Measurements from ENCODE around the gene HIVEP1.

HIVEP1 gene

DNA sequence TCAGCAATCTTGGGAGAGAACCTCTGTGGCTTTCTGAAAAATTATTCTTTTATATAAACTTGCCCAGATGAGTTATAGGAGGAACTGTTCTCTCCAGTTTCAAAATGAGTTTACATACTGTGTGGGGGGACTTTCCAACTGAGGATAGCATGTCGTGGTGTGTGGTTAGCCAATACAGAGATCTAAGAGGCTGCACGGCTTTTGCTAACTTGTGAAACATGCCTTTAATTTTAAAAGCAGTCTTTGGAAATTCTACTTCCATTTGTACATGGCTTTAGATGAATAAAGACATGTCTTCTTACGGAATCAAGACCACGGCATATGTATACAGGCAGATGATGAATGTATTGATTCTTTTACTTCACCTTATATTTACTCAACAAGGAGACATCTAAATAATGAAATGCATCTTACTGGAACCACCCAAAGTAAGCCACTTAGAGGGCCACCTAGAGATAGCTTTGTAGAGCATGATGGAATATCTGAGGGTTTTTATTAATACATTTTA lies 39.8 kb downstream of the HIVEP1 start:
- DNase-seq, result peak; percentile 54

DNA sequence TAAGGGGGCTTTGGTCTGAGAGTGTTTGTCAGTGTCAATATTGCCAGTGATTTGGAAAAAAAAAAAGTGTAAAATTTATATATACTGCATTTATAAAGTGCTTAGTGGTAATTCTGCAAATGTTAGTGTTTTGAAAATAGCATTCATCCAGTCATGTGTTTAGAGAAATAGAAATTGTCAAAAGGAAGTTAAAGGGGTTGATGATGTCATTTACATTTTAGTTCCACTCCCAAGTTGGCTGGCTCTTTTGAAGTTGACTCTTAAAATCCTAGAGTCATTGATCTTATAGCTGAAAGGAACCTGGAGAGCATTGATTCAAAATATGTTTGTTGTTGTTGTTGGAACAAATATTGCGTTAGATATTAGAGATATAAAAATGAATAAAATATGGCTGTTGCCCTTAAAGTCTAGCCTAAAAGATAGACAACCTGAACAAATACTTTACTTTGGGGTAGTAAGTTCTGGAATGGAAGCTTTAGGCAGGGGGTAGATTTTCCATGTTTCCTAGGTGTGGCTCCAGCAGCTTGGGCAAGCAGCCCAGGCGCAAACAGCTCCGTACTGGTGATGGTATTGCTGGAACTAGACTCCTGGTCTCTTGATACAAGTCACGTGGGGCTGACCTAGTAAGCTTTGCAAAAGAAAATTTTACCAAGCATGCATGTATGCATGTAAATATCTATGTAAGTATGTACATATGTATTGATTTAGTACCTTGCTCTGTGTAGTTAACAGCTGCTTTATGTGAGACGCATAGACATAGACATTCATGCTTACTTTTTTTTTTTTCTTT lies 46.3 kb downstream of the HIVEP1 start:
- DNase-seq, result no peak

DNA sequence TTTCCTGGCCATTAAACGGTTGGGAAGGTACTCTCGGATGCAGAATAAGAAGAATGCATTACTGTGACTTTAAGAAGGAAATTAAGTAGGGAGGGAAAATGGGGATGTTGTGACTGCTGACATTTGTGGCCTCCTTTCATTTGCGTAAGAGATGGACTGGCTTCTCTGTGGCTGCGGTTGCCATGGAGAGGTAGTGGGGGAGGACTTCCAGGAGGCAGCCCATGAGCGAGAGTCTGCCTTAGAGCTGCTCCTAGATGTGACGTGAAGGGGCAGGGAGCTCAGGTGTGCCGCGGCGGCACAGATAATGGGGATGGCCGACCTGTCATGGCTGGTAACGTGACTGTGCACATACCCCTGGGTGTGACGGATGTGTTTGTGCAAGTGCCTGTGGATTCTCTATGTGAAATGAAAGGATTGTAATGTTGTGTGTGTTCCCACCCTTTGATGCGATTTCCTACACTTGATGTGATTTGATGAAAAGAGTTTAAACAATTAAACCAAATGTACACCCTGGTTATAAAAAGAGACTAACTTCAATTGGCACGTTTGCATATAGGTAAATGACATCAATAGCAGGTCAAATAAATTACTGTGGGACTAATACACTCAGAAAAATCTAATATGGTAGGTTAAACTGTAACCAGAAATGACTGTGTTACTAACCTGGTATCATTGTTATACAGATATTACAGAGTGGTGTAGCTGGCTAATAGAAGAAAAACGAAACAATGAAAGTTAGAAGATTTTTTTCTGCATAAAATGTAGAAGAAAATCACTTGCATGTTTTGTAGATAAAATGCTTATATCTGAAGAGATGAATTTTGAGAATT lies 48.9 kb downstream of the HIVEP1 start:
- peak; percentile 84 for DNase-seq

DNA sequence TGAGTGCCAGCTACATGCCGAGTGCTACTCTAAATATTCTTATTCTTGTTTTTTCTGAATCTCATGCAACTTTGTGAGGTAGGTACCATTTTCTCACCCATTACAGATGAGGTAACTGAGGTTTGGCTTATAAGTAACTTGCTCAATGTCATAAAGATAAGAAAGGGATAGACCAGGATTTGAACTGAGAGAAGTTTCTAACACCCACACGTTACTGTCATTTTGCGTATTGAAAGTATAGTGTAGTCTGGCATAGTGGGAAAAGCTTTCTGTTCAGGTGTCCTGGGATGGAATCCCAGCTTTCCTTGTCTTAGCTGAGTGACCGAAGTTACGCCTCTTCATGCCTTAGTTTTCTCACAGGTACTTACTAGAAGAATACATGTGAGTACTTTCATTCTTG lies 50.5 kb downstream of the HIVEP1 start:
- no peak for DNase-seq

DNA sequence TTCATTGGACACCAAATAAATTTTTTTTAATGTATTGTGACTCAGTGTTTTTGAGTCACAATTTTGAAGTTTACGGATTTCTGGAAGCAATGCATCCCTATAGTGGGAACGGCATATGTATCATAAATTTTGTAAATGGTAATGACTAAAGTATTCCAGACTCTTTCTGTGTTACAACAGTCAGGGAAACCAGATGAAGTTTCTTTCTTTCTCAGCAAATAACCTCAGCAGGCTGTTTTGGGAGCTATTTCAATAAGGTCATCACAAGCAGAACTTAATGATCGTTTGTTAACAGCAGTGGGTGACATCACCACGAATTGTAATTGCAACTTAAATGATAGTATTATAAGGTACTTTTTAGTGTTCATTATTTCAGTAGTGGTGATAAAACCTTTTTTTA lies 52.0 kb downstream of the HIVEP1 start:
- no peak for DNase-seq

DNA sequence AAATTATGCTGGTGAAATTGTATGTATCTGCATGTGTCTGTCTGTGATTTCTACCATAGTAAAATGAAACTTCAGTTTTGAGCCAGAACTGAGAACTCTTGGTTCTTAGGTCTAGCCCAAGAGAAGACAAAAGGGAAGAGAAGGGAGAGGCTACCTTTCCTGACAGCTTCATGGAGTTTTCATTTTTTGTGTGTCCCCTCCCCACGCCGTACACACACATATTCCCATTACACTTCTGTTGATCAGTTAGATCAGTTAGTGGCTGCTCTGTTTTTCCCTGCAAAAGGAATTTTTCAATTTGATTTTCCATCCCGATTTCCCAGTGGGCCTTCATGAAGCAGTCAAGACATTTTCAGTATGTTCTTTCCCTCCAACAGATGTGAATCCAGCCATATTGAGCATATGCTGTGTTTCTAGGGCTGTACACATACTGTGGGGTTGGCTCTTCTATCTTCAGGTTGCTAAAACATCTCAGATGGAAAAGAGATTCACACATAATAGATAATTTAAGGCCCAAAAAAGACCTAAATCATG lies 52.5 kb downstream of the HIVEP1 start:
- no peak for DNase-seq

DNA sequence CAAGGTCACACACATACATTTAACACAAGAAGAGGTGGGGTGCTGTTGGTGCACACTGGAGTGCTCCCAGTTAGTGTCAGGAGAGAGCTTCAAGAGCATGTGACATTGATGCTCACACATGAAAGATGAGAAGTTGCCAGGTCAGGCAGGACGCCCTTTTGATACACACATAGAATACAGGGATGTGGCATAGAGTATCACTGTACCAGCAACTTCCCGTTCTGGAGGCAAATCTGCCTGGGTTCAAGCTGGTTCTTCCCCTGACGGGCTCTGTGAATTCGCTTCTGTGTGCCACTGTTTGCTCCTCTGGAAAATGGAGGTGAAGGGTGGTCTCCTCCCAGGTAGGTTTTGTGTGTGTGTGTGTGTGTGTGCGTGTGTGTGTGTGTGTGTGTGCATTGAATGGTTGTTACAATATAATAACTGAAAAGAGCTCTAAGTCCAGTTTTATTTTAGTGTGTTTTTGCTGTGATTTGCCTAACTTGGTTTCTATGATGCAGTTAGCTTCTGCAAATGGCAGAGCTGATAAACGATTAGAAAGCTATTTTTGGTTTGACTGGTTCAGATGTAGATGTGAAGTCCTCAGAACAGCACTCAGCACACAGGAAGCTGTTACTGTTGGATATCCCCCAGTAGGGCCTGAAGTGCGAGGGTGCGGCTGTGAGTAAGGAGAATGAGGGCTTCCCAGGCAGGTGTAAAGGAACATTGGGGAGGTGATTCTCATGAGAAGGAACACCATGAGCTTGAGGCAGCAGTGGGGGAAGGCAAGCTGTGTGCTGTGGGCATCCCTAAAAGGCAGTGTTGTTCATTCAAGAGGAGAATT lies 53.4 kb downstream of the HIVEP1 start:
- no peak for DNase-seq

DNA sequence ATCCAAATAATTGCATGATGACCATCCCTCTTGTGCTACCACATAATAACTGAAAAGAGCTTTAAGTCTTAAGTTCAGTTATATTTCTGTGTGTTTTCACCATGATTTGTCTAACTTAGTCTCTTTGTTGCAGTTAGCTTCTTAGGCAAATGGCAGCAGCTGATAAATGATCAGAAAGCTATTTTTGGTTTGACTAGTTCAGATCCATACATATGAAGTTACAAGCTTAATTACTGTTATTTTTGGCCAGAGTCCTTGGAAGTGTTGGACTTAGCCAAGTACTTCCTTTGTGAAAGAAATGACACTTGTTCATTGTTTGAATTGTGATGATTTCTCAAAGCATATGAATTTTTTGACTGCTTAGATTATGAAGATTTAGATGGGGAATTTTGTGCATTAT lies 54.2 kb downstream of the HIVEP1 start:
- DNase-seq, result no peak

DNA sequence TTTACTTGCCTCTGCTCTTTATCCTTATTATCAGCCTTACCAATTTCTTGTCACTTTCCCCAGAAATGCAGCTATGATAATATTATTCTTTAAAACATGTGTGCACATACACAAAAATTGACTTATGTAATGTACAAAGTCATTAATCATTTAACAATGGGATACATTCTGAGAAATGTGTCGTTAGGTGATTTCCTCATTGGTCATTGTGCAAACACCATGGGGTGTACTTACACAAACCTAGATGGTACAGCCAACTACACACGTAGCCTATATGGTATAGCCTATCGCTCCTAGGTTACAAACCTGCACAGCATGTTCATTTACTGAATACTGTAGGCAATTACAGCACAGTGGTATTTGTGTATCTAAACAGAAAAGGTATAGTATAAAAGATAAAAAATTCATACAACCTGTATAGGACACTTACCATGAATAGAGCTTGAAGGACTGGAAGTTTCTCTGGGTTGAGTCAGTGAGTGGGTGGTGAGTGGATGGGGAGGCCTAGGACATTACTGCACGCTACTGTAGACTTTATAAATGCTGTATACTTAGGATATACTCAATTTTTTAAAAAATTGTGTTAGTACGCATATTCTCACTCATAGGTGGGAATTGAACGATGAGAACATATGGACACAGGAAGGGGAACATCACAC lies 56.9 kb downstream of the HIVEP1 start:
- DNase-seq, result no peak

DNA sequence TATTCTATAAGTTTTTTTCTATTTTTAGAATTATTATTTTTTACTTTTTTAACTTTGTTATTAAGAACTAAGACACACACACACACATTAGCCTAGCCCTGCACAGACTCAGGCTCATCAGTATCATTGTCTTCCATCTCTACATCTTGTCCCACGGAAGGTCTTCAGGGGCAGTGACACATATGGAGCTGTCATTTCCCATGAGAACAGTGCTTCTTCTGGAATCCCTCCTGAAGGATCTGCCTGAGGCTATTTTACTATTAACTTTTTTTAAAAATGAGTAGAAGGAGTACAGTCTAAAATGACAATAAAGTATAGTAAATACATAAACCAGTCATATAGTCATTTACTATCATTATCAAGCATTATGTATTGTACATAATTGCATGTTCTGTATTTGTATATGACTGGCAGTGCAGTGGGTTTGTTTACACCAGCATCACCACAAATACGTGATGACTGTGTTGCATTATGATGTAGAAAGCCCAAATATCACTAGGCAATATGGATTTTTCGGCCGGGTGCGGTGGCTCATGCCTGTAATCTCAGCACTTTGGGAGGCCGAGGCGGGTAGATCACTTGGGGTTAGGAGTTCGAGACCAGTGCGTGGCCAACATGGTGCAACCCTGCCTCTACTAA lies 57.9 kb downstream of the HIVEP1 start:
- no peak for DNase-seq

DNA sequence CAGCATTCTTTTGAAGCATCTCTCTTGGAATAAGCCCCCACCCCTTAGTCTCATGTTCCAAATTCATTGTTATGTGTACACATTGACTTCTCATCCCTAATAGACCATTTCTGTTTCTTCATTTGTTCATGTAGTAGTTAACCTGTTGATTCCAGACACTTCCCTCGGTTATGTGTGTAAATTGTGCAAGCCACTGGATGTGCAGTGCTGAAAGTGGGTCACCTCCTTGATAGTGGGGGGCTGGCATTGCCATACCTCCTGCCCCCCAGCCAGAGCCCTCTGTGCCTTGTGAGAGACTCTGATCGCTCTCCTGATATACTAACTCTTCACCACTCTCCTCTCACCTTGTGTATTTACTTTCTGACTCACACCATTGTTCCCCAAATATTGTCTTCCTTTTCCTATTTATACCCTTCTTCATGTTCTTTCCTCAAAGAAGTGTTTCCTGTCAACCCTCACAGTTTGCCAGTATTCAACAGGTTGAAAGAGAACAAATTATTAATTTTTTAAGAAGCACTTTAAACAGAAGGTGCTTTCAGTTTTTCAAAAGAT lies 59.0 kb downstream of the HIVEP1 start:
- no peak for DNase-seq

DNA sequence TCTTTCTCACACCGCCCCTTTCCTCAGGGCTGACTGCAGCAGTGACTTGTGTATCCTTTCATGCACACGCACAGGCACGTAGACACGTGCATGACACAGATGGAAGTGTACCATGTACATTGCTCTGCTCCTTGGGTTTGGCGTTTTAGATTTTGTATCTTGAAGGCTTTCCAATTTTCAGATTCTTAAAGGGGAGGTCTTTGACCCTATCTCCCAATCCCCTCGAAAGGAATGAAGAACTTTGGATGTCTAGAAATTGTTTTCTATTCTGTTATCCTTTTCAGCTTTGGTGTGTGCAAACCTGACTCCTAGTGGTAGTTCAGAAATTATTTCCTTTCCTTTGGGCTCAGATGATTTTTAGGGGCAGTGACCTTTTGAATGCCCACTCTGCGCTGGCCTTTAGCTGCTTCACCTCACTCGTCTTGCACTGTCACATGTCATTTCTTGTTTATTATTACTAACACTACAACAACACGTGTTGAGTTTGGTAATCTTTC lies 63.0 kb downstream of the HIVEP1 start:
- DNase-seq, result no peak

DNA sequence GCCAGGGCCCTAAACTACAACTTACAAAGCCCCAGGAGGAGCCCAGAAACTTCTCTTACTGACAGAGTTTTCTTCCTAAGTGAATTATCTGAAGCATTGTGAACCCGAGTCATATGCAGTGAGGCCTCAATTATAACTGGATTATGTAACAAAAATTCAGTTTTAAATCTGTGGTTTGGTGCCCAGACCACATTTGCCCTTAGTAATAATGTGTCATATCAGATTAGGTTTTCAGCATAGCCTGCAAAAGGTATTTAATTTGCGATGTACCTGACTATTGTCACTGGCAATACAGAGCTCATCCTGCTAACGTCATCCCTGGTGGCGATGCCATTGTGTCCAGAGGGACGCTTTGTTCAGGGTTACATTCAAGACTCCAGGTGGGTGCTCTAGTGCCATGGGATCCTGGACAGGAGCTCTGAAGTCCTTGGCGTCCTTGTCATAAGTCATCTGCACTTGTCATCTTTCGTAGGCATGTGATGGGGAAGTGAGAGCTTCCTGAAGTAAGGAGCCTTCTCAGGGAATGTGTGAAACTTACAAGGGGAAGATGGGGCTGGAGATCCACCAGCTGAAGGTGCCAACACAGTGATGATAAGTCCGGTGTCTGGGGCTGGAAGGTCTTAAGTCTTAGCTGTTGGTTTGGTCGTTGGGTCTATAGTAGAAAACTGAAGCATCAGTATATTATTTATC lies 65.1 kb downstream of the HIVEP1 start:
- no peak for DNase-seq

DNA sequence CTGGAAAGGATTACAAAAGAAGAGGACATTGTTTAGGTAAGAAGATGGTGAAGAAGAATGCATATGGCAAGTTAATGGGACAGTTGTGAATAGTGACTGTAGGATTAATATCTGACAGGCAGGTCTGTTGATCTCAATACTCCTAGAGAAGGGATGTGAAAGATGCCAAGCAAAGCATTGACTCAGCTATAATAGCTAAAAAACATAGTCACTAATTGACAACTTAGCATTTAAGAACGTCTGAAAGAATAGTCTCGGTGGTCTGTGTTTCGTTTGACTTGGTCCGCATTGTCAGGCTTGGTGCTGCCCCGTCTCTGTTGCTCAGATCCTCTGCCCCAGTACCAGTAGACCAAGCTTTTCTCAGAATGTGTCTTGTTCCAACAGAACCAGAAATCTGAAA lies 65.9 kb downstream of the HIVEP1 start:
- DNase-seq, result no peak

DNA sequence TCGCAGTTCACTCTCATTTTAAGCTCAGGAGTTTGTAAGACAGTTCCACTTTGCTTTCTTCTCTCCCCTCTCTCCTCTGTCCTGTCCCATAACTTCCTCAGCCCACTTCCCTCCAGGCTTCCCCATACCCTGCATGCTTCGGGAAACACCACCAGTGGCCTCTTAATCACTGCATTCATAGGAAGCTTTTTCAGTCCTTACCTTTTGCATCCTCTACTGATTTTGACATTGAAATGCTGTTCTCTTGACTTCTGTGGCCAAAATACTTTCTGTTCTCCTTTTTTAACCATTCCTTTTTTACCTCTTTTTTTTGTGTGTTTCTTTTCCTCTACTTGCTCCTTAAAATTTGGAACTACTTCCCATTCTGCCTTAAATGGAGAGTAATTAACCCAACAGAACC lies 69.7 kb downstream of the HIVEP1 start:
- DNase-seq, result no peak

DNA sequence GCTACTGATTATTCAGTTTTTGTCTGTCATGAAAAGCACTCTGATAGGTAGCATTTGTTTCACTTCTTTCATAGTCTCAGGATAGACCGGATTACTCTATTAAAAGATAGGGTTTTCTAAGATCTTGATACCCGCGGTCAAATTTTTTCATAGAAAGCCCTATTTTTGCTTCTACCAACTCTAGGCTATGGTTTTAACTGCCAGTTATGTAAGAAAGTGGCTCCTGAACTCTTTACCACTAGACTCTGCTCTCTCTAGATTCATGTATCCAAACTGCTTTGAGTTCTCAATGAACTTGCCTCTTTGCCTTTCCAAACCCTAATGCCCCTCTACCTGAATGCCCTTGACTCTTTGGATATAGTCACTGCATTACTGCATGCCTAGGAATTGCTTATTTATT lies 70.3 kb downstream of the HIVEP1 start:
- DNase-seq, result no peak

DNA sequence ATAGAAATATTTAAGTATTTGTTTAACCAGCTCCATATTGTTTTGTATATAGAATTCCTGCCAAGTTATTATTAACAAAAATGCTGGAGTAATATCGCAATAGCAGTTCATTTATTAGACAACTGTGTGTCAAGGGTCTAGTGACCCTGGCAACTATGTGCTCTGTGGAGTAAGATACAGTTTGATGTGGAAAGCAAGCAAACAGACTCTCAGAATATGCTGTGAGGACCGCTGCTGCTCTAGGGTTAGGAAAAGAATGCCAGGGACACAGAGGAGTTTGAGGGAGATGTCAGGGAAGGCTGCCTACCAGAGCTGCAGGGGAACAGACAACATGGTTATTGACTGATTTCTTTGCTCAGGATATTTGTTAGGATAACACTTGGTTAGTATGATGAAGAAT lies 71.2 kb downstream of the HIVEP1 start:
- DNase-seq, result no peak

DNA sequence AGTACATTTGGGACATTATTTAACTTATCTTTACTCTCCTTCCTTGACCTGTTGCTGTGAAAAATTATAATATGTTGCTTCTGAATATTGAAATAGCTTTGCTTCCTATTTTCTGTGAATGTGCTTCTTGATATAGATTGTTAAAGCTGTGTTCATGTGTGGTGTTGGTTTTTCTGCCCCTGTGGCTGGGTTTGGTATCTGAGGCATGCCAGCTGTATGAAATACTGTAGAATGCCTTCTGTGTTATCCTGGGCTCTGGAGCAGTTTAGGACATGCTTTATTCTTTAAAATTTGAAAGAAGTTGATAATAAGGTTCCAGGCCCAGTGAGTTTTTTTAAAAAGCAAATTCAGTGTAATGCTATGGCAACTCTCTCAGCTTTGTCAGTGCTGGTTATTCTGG lies 71.7 kb downstream of the HIVEP1 start:
- DNase-seq, result no peak

DNA sequence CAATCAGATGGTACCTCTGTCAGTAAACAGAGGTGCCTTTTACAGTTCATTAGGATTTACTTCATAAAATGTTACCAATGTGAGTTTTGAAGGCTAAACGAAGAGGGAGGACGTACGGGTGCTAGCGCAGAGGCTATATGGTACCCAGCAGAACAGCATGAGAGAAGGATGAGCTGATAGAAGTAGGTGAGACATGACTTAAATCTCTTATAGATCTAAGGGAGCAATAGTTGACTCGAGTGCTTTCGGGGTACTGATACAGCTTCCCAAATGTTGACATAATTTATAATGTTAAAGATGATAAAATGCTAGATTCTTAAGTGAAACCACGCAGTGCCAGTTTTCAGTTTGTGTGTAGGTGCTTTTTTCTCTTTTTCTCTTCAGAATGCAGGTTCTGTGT lies 72.6 kb downstream of the HIVEP1 start:
- no peak for DNase-seq

DNA sequence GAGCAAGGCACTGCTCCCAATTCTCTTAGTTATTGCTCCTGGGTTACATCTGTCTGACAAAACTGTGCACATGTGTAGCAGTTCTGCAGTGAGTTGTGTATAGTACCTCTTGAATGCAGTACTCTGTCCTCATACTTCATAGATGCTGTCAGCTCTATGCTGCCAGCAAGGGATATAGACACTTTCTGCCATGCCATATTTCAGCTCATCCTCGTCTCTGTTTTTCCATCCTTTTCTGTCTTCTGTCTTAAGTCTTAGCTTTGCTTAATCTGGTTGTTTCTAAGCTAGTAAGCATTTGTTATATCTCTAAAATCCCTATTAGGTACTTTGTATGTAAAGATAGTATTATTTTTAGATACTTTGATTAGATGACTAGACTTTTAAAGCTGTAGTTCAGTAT lies 76.4 kb downstream of the HIVEP1 start:
- no peak for DNase-seq

DNA sequence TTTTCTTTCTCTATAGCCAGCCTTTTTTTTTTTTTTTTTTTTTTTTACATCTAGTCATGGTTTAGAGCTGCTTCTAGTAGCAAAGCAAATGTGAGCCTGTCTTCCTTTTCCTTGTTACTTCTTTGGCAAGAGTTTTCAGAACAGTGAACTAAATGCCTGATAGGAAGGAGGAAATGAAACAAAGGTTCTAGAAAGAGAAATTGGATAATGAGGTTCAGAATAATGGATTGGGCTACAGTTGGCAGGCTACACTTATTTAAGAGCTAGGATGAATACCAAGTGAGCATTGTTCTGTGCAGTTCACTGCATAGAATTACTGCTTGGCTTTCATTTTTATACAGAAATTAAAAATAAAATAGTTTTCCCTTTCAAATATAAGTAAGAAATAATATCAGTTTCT lies 78.6 kb downstream of the HIVEP1 start:
- no peak for DNase-seq
